SW 1271 (cell line): ENCODE measurements around the gene RIMBP2.

ENCODE experiments used
- DNase-seq, 2 experiments: peaks; one replicate each; lab custom pipeline; 2025; lab: John Stamatoyannopoulos, UW

The RIMBP2 gene

GRCh38 chr12:130508318-130508717 is 207.8 kb downstream of the RIMBP2 start:
- no peak for DNase-seq

DNA sequence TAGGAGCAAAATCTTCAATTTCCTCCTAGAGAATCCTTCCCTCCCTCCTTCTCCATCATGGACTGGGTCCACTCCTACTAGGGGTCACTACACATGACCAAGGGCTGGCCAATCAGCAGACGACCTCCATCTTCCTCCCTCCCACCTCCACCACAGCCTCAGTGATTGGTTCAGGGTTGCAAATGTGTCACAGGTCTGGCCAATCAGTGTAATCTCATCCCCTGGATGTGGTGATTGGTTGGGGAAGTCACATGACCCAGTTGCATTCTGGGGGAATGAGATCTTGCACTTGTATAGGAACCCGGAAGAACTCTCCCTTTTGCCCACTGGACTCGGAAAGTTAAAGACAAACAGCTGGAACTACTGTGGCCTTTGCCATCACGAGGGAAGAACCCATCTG is 209.3 kb downstream of the RIMBP2 start:
- peak; percentile 13 to 20 for DNase-seq

GRCh38 chr12:130504840-130505175 is 211.3 kb downstream of the RIMBP2 start:
- DNase-seq, result no peak

DNA sequence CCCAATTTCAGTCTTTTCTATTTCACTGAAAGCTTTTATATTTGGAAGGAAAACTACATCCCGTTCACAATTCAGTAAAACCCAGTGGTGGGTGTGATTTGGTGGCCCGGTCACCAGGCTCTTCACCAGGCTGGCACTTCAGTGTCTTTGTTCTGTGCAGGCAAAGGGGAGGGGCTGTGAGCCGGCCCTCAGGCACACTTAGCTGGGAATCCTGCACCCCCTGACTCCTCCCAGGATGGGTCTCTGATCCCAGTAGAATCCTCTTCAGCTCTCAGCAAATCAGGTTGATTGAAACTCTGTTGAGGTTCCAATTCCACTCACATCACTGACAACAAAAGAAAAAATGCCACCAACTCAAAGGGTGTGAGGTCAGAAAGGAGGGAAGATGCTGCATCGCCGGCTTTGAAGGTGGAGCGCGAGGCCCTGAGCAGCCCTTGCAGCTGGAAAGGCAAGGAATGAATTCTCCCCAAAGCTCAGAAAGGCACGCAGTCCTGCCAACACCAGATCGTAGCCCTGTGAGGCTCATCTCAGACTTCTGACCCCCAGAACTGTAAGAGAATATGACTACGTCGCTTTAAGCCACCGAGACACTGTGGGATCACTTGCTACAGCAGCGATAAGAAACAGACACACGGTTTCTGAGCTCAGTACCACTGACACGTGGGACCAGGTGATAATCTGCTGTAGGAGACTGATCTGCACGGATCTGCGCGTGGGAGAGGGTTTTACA is 211.8 kb downstream of the RIMBP2 start:
- DNase-seq, result no peak

DNA sequence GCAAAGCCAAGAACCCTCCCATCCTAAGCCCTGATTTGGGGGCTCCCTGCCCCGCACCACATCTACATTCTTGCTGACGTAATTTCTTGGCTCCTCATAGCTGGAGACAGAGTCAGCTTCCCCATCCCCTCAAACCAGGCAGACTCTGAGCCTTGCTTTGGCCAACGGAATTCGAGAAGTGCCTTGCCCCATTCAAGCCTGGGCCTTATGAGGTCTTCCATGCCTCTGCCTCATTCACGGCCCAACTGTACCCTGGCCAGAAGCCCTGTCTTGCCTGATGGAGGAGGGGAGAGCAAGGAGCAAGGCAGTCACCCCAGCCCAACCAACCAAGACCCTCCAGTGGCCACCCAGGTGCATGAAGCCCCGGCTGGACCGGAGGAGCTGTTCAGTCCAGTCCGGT is 214.3 kb downstream of the RIMBP2 start:
- DNase-seq, result no peak

GRCh38 chr12:130500835-130501330 is 215.2 kb downstream of the RIMBP2 start:
- no peak for DNase-seq

DNA sequence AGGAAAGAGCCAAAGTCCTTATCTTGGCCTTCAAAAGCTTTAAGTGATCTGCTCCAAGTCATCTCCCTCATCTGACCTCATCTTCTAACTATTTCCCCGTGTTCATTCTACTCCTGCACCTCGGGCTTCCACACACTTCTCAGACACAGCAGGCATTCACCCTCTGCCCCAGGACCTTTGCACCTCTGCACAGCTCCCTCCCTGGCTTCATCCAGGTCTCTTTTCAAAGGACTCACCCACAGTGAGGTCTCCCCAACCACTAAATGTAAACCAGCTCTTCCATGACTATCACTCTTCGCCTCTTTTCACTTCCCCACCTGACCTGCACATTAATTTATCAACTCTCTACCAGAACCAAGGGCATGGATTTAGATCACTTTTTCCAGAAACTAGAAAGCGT is 216.6 kb downstream of the RIMBP2 start:
- DNase-seq, result no peak

DNA sequence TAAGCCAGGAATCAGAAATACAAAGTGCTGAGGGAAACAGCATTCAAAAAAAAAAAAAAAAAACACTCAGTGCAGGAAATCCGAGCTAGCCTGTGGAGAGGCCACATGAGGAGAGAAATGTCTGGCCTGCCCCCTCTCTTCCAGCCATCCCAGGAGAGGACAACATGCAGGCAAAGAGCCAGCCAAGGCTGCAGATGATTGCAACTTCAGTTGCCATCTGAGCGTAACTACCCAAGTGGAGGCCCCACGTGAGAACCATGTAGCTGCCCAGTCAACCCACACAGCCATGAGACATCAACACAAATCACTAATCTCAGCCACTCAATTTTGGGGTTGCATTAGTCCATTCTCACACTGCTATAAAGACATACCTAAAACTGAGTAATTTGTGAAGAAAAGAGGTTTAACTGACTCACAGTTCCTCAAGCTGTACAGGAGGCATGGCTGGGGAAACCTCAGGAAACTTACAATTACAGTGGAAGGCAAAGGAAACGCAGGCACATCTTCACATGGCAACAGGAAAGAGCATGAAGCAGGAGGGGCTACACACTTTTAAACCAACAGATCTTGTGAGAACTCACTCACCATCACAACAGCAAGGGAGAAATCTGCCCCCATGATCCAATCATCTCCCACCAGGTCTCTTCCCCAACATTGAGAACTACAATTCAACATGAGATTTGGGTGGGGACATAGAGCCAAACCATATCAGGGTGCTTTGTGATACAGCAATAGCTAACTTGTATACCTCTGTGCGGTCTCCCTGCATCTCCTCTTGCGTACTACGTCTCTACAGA is 217.3 kb downstream of the RIMBP2 start:
- no peak for DNase-seq

DNA sequence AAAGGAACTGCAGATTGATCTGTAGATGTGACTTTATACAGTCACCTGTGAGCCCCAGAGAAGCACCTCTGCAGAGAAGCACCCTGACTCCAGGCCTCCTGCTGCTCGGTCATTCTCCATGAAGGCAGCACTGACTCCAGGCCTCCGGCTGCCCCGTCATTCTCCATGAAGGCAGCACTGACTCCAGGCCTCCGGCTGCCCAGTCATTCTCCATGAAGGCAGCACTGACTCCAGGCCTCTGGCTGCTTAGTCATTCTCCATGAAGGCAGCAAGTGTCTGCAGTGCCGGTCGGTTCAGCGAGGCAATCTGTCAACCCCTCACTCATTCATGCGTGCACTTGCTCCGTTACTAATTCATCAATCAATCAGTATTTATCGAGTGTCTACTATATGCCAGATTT is 218.1 kb downstream of the RIMBP2 start:
- DNase-seq, result no peak

DNA sequence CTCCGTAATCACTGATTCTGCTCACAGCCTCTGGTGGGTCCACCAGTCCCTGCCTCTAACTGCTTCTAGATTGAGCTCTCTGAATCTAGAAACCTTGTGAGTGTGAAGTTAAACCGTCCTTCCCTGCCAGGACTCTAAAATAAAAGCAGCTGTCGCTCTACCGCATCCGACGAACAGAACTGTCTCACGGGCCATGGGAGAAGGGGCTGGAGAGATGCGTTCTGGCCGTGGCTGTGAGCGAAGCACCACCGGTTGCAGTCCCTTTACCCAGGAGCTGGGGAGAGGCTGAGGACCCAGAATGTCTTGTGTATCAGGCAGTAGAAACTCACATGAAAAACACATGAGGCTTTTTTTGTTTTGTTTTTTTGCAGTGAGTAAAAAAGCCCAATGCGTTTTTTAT is 218.8 kb downstream of the RIMBP2 start:
- no peak for DNase-seq

GRCh38 chr12:130496516-130497120 is 219.5 kb downstream of the RIMBP2 start:
- DNase-seq, result no peak

DNA sequence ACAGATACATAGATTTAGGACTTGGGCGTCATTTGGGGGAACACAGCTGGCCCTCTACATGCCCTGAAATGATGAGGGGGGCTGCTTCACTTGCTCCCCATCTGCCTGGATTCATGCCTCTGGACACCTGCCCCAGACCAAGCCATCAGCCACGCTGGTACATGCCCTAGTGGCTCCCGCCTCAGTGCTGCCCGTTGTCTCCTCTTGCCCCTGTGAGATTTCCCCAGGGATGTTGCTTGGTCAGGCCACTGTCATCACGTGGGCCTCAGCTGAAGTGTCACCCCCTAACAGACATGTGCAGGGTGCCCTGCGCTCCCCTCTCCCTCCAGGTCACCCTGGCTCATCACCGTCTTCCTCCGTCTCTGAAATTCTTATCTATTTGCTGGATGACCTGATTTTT is 220.9 kb downstream of the RIMBP2 start:
- DNase-seq, result no peak

GRCh38 chr12:130494736-130495135 is 221.4 kb downstream of the RIMBP2 start:
- no peak for DNase-seq

GRCh38 chr12:130493951-130494350 is 222.1 kb downstream of the RIMBP2 start:
- DNase-seq, result no peak

DNA sequence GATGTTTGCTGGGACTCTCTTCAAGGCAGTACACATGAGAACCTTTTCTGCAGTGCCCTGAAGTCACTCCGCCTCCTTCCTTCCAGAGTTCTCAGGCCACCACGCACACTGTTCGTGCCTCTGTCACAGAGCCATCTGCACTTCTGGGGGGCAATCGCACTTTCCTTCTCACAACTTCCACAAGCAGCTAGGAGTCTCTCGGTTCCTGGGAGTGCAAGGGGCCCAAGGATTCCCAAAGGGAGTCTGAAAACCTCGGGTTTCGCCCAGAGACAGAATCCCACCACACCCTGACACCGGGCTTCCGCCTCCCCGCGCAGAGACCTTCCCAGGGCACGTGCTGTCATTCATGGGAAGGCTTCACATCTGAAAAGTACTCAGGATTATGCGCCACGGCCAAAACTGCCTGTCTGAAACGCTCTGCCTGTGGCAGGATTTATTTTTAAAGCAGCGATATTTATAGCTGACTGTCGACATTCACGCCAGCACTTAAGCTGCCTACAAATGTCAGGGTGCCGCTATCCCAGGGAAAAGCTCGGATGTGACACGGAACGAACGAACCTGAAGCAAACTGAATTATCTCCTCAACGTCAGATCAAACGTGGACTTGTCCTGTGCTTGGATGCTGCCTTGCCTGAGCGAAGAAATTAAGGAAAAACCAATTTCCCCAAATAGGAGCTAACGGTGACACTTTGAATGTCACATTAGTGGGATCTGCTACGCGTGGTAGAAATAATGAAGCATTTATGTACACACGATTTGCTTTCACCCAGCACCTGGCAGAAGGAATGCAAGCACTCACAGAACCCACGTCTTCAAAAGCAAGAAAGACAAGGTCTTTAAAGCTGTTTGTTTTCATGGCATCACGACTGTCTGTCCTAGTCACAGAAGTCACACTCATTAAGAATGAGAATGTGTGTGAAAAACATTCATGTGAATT is 224.4 kb downstream of the RIMBP2 start:
- DNase-seq, result no peak

DNA sequence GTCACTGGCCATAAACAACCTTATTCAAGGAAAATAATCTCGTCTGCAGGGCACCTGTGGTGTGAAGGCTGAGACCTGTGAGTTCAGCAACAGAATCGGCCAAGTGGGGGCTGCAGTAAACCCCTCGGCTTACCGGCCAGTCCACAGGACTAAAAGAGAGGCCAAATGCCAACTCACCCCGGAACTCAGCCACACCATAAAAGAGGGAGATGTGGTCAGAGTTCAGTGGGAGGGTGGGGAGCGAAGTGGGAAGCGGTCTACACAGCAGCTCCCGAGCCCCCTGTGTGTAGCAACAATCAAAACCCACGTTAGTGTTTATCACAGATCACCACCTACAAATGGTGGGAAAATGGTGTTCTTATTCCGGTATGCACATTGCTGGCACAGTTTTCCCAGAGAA is 225.4 kb downstream of the RIMBP2 start:
- DNase-seq, result no peak

DNA sequence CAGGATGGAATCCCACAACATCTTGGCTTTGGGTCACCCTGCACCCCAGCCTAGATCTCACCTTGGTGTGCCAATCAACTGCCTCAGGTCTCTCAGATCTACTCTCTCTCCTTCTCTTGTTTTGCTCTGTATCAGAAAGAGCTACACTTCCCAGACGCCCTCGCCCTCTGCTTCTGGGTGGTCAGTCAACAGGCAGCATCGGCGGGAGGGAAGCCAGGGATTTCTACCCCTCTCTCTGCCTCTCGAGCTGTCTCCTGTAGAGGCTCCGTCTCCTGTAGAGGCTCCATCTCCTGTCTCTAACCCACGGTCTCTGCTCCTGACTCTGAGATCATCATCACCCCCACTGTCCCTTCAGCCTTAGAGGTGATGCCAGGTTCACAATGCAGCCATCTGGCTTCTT is 226.8 kb downstream of the RIMBP2 start:
- no peak for DNase-seq

GRCh38 chr12:130488358-130488710 is 227.8 kb downstream of the RIMBP2 start:
- no peak for DNase-seq

GRCh38 chr12:130487636-130488357 is 228.3 kb downstream of the RIMBP2 start:
- DNase-seq, result no peak

- no peak for DNase-seq
These were observed 229.1 kb downstream of the RIMBP2 start for GRCh38 chr12:130486891-130487416.

DNA sequence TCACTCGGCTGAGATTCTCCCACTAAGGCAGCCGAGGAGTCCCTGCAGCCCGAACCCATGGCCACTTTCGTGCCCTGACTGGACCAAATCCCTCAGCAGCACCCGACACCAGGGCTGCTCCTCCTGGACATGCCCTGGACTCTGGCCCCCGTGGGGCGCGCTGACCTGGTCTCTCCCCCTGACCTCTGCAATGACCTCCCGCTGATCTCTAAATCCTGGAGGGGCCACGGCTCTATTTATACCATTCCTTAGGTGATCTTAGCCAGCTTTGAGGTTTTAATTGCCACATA is 230.0 kb downstream of the RIMBP2 start:
- no peak for DNase-seq
